Lung (tissue), 12 donors: ENCODE results near the gene ATXN7L3B. TPM values are rescaled to one million over a fixed set of nuclear protein-coding genes. Genes with fewer than 3 reads are reported as not detected.

Experiments
- ATAC-seq: fragments of 200-7000 bp; cut with Tn5 transposase; one replicate; pipeline ENCODE4 v1.9.1; 2020; ENCODE audit warnings: moderate number of reproducible peaks; ENCODE audit not compliant: insufficient read depth, low FRiP score
- DNase-seq, 3 donors: peaks; one replicate each; pipeline ENCODE4 v3.0.0-alpha.2; 2013 to 2017
- H3K27ac ChIP-seq, 2 donors: one replicate each; pipeline ENCODE4 v1.5.1; 2013; ENCODE audit warnings: mild to moderate bottlenecking in 2 of 2, moderate library complexity in 2 of 2, control low read depth in 1 of 2, inconsistent platforms in 1 of 2, low read depth in 1 of 2, low read length in 1 of 2
- H3K27me3 ChIP-seq, 3 donors: one replicate each; pipeline ENCODE4 v1.5.1; 2013; ENCODE audit warnings: low read length in 2 of 3; ENCODE audit not compliant: control insufficient read depth in 3 of 3, insufficient read depth in 3 of 3
- H3K36me3 ChIP-seq, 4 donors: one replicate each; pipeline ENCODE4 v1.5.1; 2013; ENCODE audit warnings: low read length in 4 of 4, mild to moderate bottlenecking in 1 of 4, moderate library complexity in 1 of 4; ENCODE audit not compliant: control insufficient read depth in 4 of 4, insufficient read depth in 4 of 4
- H3K4me1 ChIP-seq, 5 donors: one replicate each; pipeline ENCODE4 v1.5.1; 2013; ENCODE audit warnings: low read length in 5 of 5, mild to moderate bottlenecking in 2 of 5, moderate library complexity in 1 of 5; ENCODE audit not compliant: control insufficient read depth in 5 of 5, insufficient read depth in 5 of 5
- H3K4me3 ChIP-seq: one replicate; pipeline ENCODE4 v1.5.1; 2013; ENCODE audit warnings: mild to moderate bottlenecking, control low read depth, moderate library complexity
- H3K9ac ChIP-seq, 2 donors: one replicate each; pipeline ENCODE4 v1.5.1; 2013; ENCODE audit warnings: low read length in 2 of 2, control low read depth in 1 of 2; ENCODE audit not compliant: insufficient read depth in 1 of 2
- H3K9me3 ChIP-seq, 4 donors: one replicate each; pipeline ENCODE4 v1.5.1; 2013; ENCODE audit warnings: low read length in 3 of 4, mild to moderate bottlenecking in 1 of 4, moderate library complexity in 1 of 4; ENCODE audit not compliant: control insufficient read depth in 4 of 4, insufficient read depth in 3 of 4
- CTCF ChIP-seq: IDR thresholded peaks from 2 replicates; pipeline ENCODE4 v1.5.1; 2012; ENCODE audit warnings: mild to moderate bottlenecking; ENCODE audit errors: control extremely low read depth, extremely low read depth
- WGBS, 2 donors: extraction: QIAGEN DNeasy Blood & Tissue Kit; methylation state at CpG; one replicate each; pipeline ENCODE4 v1.1.7; 2013; 5-methylcytosine and 5-hydroxymethylcytosine counted together
- polyA plus RNA-seq, 2 donors: library from polyadenylated mRNA; stranded (reverse); fragments of 200-250 nt; gene quantifications; one replicate each; pipeline ENCODE4 v1.2.1, GENCODE V29; 2013
- total RNA-seq, 2 donors: library from RNA; depleted of rRNA in 1 of 2; stranded (reverse); fragments of >200 nt in 1 of 2; gene quantifications; one replicate each; pipeline ENCODE4 v1.2.1, GENCODE V29; 2014 to 2021
- donor health status: control.
- donor health status: control.
- donor health status: Bipolar disorder and iron deficiency.
- donor health status: healthy.
- donor health status: DM: yes; HTN: yes; CAD: no.

The ATXN7L3B gene
- total and polyA plus RNA-seq, 4 donors, result 9.8 to 40.2 (median 22.2) TPM

- WGBS, 2 donors, result 20 to 22% methylated on average over 7 of the region's 7 CpGs
- Histone ChIP-seq H3K4me1 (peaks cover 9 to 35% (median 16%) of the 10 kb centered on the region in 5 donors), H3K4me3 (peak overlapping the region; percentile 78), H3K27ac (peak overlapping the region; percentile 60 to 95), H3K27me3 (no peaks in the 10 kb centered on the region), H3K9ac (peak overlapping the region; percentile 99 to 100), H3K9me3 (no peaks in the 10 kb centered on the region), H3K36me3 (peaks cover 2 to 16% (median 12%) of the 10 kb centered on the region in 4 donors)
- TF ChIP-seq CTCF, result no peak
- no peak for ATAC-seq
- DNase-seq, result peak in 2 of 3 donors; percentile 21 to 31
Observed at GRCh38 chr12:74538491-74539258, 1.0 kb downstream of the ATXN7L3B start.

GRCh38 chr12:74539261-74539660 is 1.6 kb downstream of the ATXN7L3B start:
- ATAC-seq, result no peak
- Histone ChIP-seq H3K9me3 (no peaks in the 10 kb centered on the region), H3K27me3 (no peaks in the 10 kb centered on the region), H3K4me1 (peaks cover 9 to 35% (median 16%) of the 10 kb centered on the region in 5 donors), H3K36me3 (peaks cover 2 to 16% (median 12%) of the 10 kb centered on the region in 4 donors), H3K4me3 (no peak overlapping the region), H3K9ac (peak overlapping the region; percentile 99 to 100), H3K27ac (peak overlapping the region in 1 of 2 donors; percentile 60)
- no peak for DNase-seq
- 68 to 75% methylated on average over 4 of the region's 4 CpGs for WGBS, 2 donors
- no peak for TF ChIP-seq CTCF

GRCh38 chr12:74539765-74540526 is 2.3 kb downstream of the ATXN7L3B start:
- 49 to 51% methylated on average over 6 of the region's 6 CpGs for whole genome bisulfite sequencing, 2 donors
- H3K4me1 ChIP-seq, result peaks cover 9 to 35% (median 16%) of the 10 kb centered on the region in 5 donors
- peak overlapping the region in 1 of 2 donors; percentile 26 for H3K27ac ChIP-seq
- peaks cover 2 to 16% (median 12%) of the 10 kb centered on the region in 4 donors for H3K36me3 ChIP-seq
- H3K9me3 ChIP-seq, result no peaks in the 10 kb centered on the region
- H3K27me3 ChIP-seq, result no peaks in the 10 kb centered on the region
- DNase-seq (no peak), ATAC-seq (no peak)
- peak overlapping the region; percentile 99 to 100 for H3K9ac ChIP-seq
- no peak for TF ChIP-seq CTCF
- no peak overlapping the region for H3K4me3 ChIP-seq
